GM06990 (cell line): Measurements from ENCODE around the gene SNAP29.

Experiments used
- DNase-seq: peaks from one replicate; pipeline ENCODE4 v3.0.0-alpha.2; 2011; ENCODE audit not compliant: insufficient read length; ENCODE audit errors: extremely low read depth
- H3K27me3 ChIP-seq: replicated peaks from 2 replicates; pipeline ENCODE4 v1.6.0; 2011; ENCODE audit warnings: low read length; ENCODE audit not compliant: control insufficient read depth, insufficient read depth
- H3K36me3 ChIP-seq: 2 replicates; pipeline ENCODE4 v1.5.1; 2011; ENCODE audit warnings: low read length; ENCODE audit not compliant: control insufficient read depth, insufficient read depth
- H3K4me3 ChIP-seq: replicated peaks from 2 replicates; pipeline ENCODE4 v1.5.1; 2011; ENCODE audit warnings: low read depth, mild to moderate bottlenecking, control low read depth, low read length
- TF ChIP-seq, protein P1 (sequence below): IDR thresholded peaks from 2 replicates; pipeline ENCODE4 v1.5.1; 2011; ENCODE audit warnings: low read length, control low read depth, mild to moderate bottlenecking, inconsistent platforms; ENCODE audit not compliant: insufficient read depth, poor library complexity, severe bottlenecking

The SNAP29 gene

DNA sequence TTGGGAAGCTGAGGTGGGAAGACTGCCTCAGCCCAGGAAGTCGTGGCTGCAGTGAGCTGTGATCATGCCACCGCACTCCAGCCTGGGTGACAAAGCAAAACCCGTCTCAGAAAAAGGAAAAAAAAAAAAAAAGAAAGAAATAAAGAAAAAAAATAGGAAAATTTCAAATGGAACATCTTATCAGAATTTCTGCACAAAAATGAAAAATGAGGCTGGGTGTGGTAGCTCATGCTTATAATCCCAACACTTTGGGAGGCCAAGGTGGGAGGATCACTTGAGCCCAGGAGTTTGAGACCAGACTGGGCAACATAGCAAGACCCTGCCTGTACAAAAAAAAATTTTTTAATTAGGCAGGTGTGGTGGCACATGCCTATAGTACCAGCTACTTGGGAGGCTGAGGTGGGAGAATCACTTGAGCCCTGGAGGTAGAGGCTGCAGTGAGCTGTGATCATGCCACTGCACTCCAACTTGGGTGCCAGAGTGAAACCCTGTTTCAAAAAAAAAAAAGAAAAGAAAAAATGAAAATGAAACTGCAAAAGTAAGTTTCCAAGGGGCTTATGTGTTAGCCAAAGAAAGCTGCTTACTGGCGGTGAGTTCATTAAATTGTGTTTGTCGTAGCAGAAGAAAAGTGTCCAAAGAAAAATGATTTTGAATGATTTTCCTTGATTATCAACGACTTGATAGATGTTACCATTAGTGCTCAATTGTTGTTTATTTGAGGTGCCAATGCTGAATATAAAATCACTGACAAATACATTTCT lies 50.9 kb downstream of the SNAP29 start:
- TF ChIP-seq, protein P1, sequence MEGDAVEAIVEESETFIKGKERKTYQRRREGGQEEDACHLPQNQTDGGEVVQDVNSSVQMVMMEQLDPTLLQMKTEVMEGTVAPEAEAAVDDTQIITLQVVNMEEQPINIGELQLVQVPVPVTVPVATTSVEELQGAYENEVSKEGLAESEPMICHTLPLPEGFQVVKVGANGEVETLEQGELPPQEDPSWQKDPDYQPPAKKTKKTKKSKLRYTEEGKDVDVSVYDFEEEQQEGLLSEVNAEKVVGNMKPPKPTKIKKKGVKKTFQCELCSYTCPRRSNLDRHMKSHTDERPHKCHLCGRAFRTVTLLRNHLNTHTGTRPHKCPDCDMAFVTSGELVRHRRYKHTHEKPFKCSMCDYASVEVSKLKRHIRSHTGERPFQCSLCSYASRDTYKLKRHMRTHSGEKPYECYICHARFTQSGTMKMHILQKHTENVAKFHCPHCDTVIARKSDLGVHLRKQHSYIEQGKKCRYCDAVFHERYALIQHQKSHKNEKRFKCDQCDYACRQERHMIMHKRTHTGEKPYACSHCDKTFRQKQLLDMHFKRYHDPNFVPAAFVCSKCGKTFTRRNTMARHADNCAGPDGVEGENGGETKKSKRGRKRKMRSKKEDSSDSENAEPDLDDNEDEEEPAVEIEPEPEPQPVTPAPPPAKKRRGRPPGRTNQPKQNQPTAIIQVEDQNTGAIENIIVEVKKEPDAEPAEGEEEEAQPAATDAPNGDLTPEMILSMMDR = no peak
- Histone ChIP-seq H3K27me3 (no peaks in the 10 kb centered on the region), H3K4me3 (no peak overlapping the region), H3K36me3 (no peaks in the 10 kb centered on the region)
- no peak for DNase-seq

DNA sequence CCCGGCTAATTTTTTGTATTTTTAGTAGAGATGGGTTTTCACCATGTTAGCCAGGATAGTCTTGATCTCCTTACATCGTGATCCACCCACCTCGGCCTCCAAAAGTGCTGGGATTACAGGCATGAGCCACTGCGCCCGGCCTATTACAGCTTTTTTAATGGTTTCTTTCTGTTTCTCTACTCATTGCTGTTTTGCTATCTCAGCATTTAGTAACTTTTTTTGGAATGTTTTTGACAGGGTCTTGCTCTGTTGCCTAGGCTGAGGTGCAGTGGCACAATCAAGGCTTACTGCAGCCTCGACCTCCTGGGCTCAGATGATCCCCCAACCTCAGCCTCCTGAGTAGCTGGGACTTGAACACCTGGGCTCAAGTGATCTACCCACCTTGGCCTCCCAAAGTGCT lies 53.7 kb downstream of the SNAP29 start:
- Histone ChIP-seq H3K36me3 (no peaks in the 10 kb centered on the region), H3K27me3 (no peaks in the 10 kb centered on the region), H3K4me3 (no peak overlapping the region)
- TF ChIP-seq, protein P1 = no peak
- DNase-seq = no peak

DNA sequence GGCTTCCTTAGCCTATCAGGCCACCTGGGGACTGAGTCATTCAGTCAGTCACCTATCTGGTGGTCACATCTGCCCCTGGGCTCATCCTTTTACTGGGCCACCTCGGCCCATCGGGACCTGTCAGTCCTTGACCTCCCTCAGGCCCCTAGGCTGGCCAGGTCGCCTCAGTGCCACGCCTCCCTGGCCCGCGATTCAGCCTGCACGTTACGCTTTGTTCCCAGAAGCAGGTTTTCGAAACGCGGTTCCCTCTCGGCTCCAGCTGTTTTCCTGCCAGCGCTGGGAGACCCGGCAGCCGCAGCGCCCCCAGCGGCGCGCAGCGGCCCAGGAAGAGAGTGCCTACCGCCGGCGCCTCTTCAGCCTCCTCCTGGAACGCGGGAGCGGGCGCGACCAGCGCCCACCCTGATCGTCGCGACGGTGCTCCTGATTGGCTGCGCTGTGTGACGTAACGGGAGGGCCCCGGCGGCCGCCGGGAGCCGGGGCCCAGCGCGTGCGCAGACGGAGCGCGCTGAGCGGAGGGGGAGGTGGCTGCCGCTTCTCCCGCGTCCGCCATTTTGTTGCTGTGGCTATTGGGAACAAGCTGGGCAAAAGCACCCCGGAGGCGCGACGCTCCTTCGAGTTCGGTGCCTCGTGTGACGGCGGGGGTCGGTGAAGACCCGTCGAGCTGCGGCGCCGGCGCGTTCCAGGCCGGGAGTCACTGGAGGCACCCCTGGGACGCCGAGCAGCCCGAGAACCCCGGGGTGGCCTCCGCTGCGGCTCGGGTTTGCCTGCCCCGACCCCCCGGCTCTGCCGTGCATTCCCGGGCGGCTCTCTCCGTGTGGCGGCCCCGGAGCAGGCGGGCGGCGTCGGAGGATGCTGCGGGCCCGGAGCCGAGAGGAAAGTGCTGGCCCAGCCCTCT lies 58.4 kb downstream of the SNAP29 start, which contains the start of gene CRKL:
Gene CRKL (plus strand): TSS at position 492 of the 895 bp plus-strand sequence. CDS start 528 bp downstream, outside the sequence.
- Histone ChIP-seq H3K27me3 (no peaks in the 10 kb centered on the region), H3K36me3 (no peaks in the 10 kb centered on the region), H3K4me3 (peak within 1 kb of the TSS; percentile 93)
- DNase-seq = peak; percentile 99
- TF ChIP-seq, protein P1 = peak; percentile 95

DNA sequence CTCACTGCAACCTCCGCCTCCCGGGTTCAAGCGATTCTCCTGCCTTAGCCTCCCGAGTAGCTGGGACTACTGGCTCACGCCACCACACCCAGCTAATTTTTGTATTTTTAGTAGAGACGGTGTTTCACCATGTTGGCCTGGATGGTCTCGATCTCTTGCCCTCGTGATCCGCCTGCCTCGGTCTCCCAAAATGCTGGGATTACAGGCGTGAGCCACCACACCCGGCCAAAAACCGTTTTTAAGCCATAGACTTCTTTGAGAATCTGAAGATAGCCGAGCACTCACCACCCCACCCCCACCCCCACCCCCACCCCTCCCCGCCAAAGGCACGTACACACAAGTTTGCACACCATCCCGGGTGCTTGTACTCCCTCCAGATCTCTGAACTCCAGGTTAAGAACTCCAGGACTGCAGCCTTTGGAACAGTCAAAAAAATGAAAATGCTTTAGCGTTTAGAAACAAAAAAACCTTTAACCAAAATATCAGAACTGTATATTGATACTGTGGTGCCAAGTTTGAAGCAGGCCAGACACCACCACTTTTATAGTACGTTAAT lies 59.9 kb downstream of the SNAP29 start:
- Histone ChIP-seq H3K27me3 (no peaks in the 10 kb centered on the region), H3K36me3 (no peaks in the 10 kb centered on the region), H3K4me3 (peak overlapping the region; percentile 93)
- no peak for DNase-seq
- TF ChIP-seq, protein P1 = no peak

DNA sequence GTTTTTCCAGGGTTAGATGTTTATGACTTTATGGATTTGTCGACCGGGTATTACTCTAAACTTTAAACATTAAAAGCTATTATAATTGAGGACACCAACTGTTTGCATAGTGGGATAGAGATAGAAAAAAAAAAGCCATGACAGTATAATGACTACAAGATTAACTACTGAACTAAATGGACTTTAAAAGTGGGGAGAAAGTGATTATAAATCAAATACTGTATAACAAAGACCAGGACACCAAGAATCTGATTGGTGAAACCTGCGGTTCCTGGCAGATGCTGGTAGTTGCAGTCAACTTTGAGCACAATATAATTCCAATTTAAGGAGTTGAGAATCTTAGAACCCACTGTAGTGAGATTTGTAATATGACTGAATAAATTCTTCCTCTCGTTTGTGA lies 60.9 kb downstream of the SNAP29 start:
- Histone ChIP-seq H3K27me3 (no peaks in the 10 kb centered on the region), H3K36me3 (no peaks in the 10 kb centered on the region), H3K4me3 (peak overlapping the region; percentile 93)
- TF ChIP-seq, protein P1 = no peak
- DNase-seq = no peak
